K562 treated with DMSO at 1 percent for 48 hours (cell line): Measurements from ENCODE around the gene DIO3. TPM values are rescaled to one million over a fixed set of nuclear protein-coding genes. Genes with fewer than 3 reads are reported as not detected.

Experiments
- total RNA-seq: library from RNA; unstranded; fragments of 300-600 nt; gene quantifications from 2 replicates; pipeline ENCODE4 v1.2.3, GENCODE V29; 2022; ENCODE audit warnings: low replicate concordance; ENCODE audit errors: extremely low read depth

The DIO3 gene
- not detected in 2 replicates for total RNA-seq

GRCh38 chr14:101561145-101561896, at the start of gene DIO3:
Gene DIO3, plus strand, starts transcription at chr14:101561495.

Other genes starting within 250 kb of the DIO3 start
- gene PPP2R5C, start 200.2 kb downstream of the DIO3 start, total RNA-seq, result not detected in 2 replicates